Measurements from ENCODE around the gene TSC2. TPM values are rescaled to one million over a fixed set of nuclear protein-coding genes. Genes with fewer than 3 reads are reported as not detected.

TSC2 gene
- polyA plus RNA-seq, 3 donors, result 11.7 to 95.1 (median 20.8) TPM

- Mint-ChIP-seq H3K4me1 (peaks cover 27% of the 10 kb centered on the region), H3K27ac (peak overlapping the region in 1 of 7 donors; percentile 41), H3K4me3 (no peak overlapping the region), H3K9me3 (peaks cover 0 to 2% (median 0%) of the 10 kb centered on the region in 7 donors), H3K27me3 (ENCODE audit: low read depth in 3 of 3) (peaks cover 2 to 20% (median 13%) of the 10 kb centered on the region in 3 donors), H3K36me3 (no peaks in the 10 kb centered on the region)
- TF ChIP-seq, protein P1, sequence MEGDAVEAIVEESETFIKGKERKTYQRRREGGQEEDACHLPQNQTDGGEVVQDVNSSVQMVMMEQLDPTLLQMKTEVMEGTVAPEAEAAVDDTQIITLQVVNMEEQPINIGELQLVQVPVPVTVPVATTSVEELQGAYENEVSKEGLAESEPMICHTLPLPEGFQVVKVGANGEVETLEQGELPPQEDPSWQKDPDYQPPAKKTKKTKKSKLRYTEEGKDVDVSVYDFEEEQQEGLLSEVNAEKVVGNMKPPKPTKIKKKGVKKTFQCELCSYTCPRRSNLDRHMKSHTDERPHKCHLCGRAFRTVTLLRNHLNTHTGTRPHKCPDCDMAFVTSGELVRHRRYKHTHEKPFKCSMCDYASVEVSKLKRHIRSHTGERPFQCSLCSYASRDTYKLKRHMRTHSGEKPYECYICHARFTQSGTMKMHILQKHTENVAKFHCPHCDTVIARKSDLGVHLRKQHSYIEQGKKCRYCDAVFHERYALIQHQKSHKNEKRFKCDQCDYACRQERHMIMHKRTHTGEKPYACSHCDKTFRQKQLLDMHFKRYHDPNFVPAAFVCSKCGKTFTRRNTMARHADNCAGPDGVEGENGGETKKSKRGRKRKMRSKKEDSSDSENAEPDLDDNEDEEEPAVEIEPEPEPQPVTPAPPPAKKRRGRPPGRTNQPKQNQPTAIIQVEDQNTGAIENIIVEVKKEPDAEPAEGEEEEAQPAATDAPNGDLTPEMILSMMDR (IDR thresholded peaks at IDR 0.05), result no peak
- H3K27me3 ChIP-seq (ENCODE audit: control insufficient read depth in 2 of 2, insufficient read depth in 2 of 2, low read length in 2 of 2), result peaks cover 0 to 2% of the 10 kb centered on the region in 2 donors
- DNase-seq, result no peak
- H3K4me2 ChIP-seq (replicated peaks; ENCODE audit: extremely low read depth, low read length, poor library complexity, severe bottlenecking), result no peak overlapping the region
- H3K9me3 ChIP-seq (replicated peaks in 1 of 2; ENCODE audit: control insufficient read depth in 1 of 2, insufficient read depth in 1 of 2, low read length in 2 of 2), result no peaks in the 10 kb centered on the region
- 99% methylated on average over 8 of the region's 15 CpGs for WGBS (ENCODE audit: insufficient coverage)
- no peaks in the 10 kb centered on the region for H3K36me3 ChIP-seq (replicated peaks in 1 of 2; ENCODE audit: control insufficient read depth in 1 of 2, insufficient read depth in 2 of 2, low read length in 2 of 2)
- H3K27ac ChIP-seq (ENCODE audit: low read depth in 1 of 2, low read length in 2 of 2), result no peak overlapping the region
- H3K4me1 ChIP-seq (ENCODE audit: control insufficient read depth in 1 of 2, insufficient read depth in 2 of 2, low read length in 2 of 2), result peaks cover 23 to 40% of the 10 kb centered on the region in 2 donors
- H4K20me1 ChIP-seq (ENCODE audit: insufficient read depth, low read length), result peaks cover 2% of the 10 kb centered on the region
- intact Hi-C loops (cut with micrococcal nuclease), result no loop called here
- no peak overlapping the region for H3K9ac ChIP-seq (ENCODE audit: insufficient read depth, low read length, poor library complexity, severe bottlenecking)
- peaks cover 9% of the 10 kb centered on the region for H3K79me2 ChIP-seq (ENCODE audit: insufficient read depth, low read length)
- no peak overlapping the region for H3K4me3 ChIP-seq (replicated peaks in 1 of 3; ENCODE audit: low read depth in 2 of 3, low read length in 3 of 3)
- no peak overlapping the region for H2AFZ ChIP-seq (ENCODE audit: insufficient read depth, low read depth, low read length, poor library complexity, severe bottlenecking)
These were observed 34.3 kb upstream of the TSC2 start for GRCh38 chr16:2013527-2013926.

DNA sequence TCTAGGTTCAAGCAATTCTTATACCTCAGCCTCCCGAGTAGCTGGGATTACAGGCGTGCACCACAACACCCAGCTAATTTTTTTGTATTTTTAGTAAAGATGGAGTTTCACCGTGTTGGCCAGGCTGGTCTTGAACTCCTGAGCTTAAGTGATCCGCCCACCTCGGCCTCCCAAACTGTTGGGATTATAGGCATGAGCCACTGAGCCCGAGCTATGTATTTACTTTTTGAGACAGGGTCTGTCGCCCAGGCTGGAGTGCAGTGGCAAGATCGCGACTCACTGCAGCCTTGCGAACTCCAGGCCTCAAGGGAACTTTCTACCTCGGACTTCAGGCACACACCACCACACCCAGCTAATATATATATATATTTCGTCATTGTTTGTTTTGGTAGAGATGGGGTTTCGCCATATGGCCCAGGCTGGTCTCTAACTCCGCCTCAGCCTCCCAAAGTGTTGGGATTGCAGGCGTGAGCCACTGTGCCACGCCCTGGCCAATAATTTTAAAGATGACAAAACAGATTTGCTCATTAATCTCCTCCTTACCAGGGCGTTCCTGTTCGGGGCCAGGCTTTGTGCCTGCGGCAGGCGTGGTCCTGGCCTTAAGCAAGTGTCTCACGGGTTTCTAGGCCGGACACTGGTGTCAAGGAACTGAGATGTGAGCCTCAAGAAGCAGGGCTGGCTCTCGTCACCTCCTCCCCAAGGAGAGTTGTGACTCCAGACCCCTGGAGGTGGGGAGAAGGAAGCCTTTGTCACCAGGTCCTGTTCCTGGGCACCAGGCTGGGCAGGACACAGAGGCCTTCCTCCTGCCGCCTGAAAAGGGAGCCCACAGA is 32.5 kb upstream of the TSC2 start:
- H2AFZ ChIP-seq (ENCODE audit: insufficient read depth, low read depth, low read length, poor library complexity, severe bottlenecking), result peak overlapping the region; percentile 25
- no peak overlapping the region for H3K4me3 ChIP-seq (replicated peaks in 1 of 3; ENCODE audit: low read depth in 2 of 3, low read length in 3 of 3)
- H3K36me3 ChIP-seq (replicated peaks in 1 of 2; ENCODE audit: control insufficient read depth in 1 of 2, insufficient read depth in 2 of 2, low read length in 2 of 2), result no peaks in the 10 kb centered on the region
- peaks cover 11 to 32% of the 10 kb centered on the region in 2 donors for H3K4me1 ChIP-seq (ENCODE audit: control insufficient read depth in 1 of 2, insufficient read depth in 2 of 2, low read length in 2 of 2)
- H3K9me3 Mint-ChIP-seq, result peaks cover 0 to 7% (median 0%) of the 10 kb centered on the region in 7 donors
- no peaks in the 10 kb centered on the region for H3K79me2 ChIP-seq (ENCODE audit: insufficient read depth, low read length)
- peak overlapping the region in 1 of 2 donors; percentile 30 for H3K4me3 Mint-ChIP-seq
- H3K36me3 Mint-ChIP-seq, result no peaks in the 10 kb centered on the region
- 55% methylated on average over 10 of the region's 24 CpGs for WGBS (ENCODE audit: insufficient coverage)
- peak overlapping the region; percentile 79 to 93 (median 89) for H3K27ac Mint-ChIP-seq
- peak overlapping the region; percentile 63 to 67 for H3K27ac ChIP-seq (ENCODE audit: low read depth in 1 of 2, low read length in 2 of 2)
- TF ChIP-seq, protein P1 (IDR thresholded peaks at IDR 0.05), result no peak
- peak; percentile 49 to 77 (median 72) for DNase-seq
- H3K4me1 Mint-ChIP-seq, result peaks cover 17% of the 10 kb centered on the region
- H3K27me3 Mint-ChIP-seq (ENCODE audit: low read depth in 3 of 3), result peaks cover 12 to 35% (median 31%) of the 10 kb centered on the region in 3 donors
- peaks cover 12 to 17% of the 10 kb centered on the region in 2 donors for H3K27me3 ChIP-seq (ENCODE audit: control insufficient read depth in 2 of 2, insufficient read depth in 2 of 2, low read length in 2 of 2)
- no peaks in the 10 kb centered on the region for H3K9me3 ChIP-seq (replicated peaks in 1 of 2; ENCODE audit: control insufficient read depth in 1 of 2, insufficient read depth in 1 of 2, low read length in 2 of 2)
- H3K9ac ChIP-seq (ENCODE audit: insufficient read depth, low read length, poor library complexity, severe bottlenecking), result peak overlapping the region; percentile 20
- intact Hi-C loops (cut with micrococcal nuclease), result no loop called here
- H4K20me1 ChIP-seq (ENCODE audit: insufficient read depth, low read length), result no peaks in the 10 kb centered on the region
- no peak overlapping the region for H3K4me2 ChIP-seq (replicated peaks; ENCODE audit: extremely low read depth, low read length, poor library complexity, severe bottlenecking)

All from CD14-positive monocyte (primary cell).